HG03095 (cell line): ENCODE data around the gene STPG4.
"Not testable (repeated sequence)": the region's sequence is repeated elsewhere in the genome, so short reads cannot be mapped to it uniquely, and the experiment has no call there.

Experiments
- ATAC-seq: cut with Tn5 transposase; IDR thresholded peaks from one replicate; pipeline ENCODE4 v1.9.1; 2021; ENCODE audit warnings: moderate library complexity; ENCODE audit not compliant: unreplicated experiment

Gene STPG4

GRCh38 chr2:47155091-47155876 lies at the start of gene STPG4:
STPG4 (minus strand) TSS chr2:47155308; CDS start chr2:47155251, 57 bp downstream.
- ATAC-seq: no peak

GRCh38 chr2:47204691-47205090 lies 49.6 kb upstream of the STPG4 start:
- ATAC-seq: no peak

- no peak for ATAC-seq
Observed at GRCh38 chr2:47203995-47204394, 48.9 kb upstream of the STPG4 start.

- no peak for ATAC-seq
Observed at GRCh38 chr2:47201224-47201623, 46.1 kb upstream of the STPG4 start.

GRCh38 chr2:47198985-47199451 lies 43.9 kb upstream of the STPG4 start:
- no peak for ATAC-seq

GRCh38 chr2:47196499-47196898 lies 41.4 kb upstream of the STPG4 start:
- no peak for ATAC-seq

GRCh38 chr2:47196046-47196445 lies 40.9 kb upstream of the STPG4 start:
- ATAC-seq: no peak

- ATAC-seq: no peak
Observed at GRCh38 chr2:47195148-47195547, 40.0 kb upstream of the STPG4 start.

GRCh38 chr2:47194410-47194809 lies 39.3 kb upstream of the STPG4 start:
- ATAC-seq: no peak

GRCh38 chr2:47193607-47194006 lies 38.5 kb upstream of the STPG4 start:
- no peak for ATAC-seq

- no peak for ATAC-seq
Observed at GRCh38 chr2:47190188-47190881, 35.2 kb upstream of the STPG4 start.

GRCh38 chr2:47189635-47190034 lies 34.5 kb upstream of the STPG4 start:
- no peak for ATAC-seq

- ATAC-seq: no peak
Observed at GRCh38 chr2:47187069-47187468, 32.0 kb upstream of the STPG4 start.

- ATAC-seq: no peak
Observed at GRCh38 chr2:47186351-47186750, 31.2 kb upstream of the STPG4 start.

- not testable (repeated sequence) for ATAC-seq
Observed at GRCh38 chr2:47185098-47185497, 30.0 kb upstream of the STPG4 start.

GRCh38 chr2:47181176-47181575 lies 26.1 kb upstream of the STPG4 start:
- ATAC-seq: no peak

- no peak for ATAC-seq
Observed at GRCh38 chr2:47180531-47180930, 25.4 kb upstream of the STPG4 start.

- ATAC-seq: no peak
Observed at GRCh38 chr2:47179388-47179787, 24.3 kb upstream of the STPG4 start.

GRCh38 chr2:47178341-47178740 lies 23.2 kb upstream of the STPG4 start:
- ATAC-seq: no peak

GRCh38 chr2:47177043-47177565 lies 22.0 kb upstream of the STPG4 start:
- peak; percentile 4 for ATAC-seq

GRCh38 chr2:47174733-47175361 lies 19.7 kb upstream of the STPG4 start:
- no peak for ATAC-seq
